Testis (tissue), 3 donors: ENCODE results near the gene CA10. TPM values are rescaled to one million over a fixed set of nuclear protein-coding genes. Genes with fewer than 3 reads are reported as not detected.

ENCODE experiments used
- DNase-seq: peaks from one replicate; pipeline ENCODE4 v3.0.0-alpha.2; 2019
- H3K27ac ChIP-seq, 2 donors: fragments of 200-600 bp; sonication (generic); one replicate each; pipeline ENCODE4 v1.5.1; 2019
- H3K27me3 ChIP-seq: fragments of 200-600 bp; sonication (generic); one replicate; pipeline ENCODE4 v1.5.1; 2019
- H3K36me3 ChIP-seq: fragments of 200-600 bp; sonication (generic); one replicate; pipeline ENCODE4 v1.5.1; 2017; ENCODE audit warnings: low read depth; ENCODE audit errors: missing control alignments
- H3K4me1 ChIP-seq: fragments of 200-600 bp; sonication (generic); one replicate; pipeline ENCODE4 v1.5.1; 2019
- H3K4me3 ChIP-seq, 2 donors: fragments of 200-600 bp; sonication (generic); one replicate each; pipeline ENCODE4 v1.5.1; 2017 to 2019
- H3K9me3 ChIP-seq: fragments of 200-600 bp; sonication (generic); one replicate; pipeline ENCODE4 v1.5.1; 2017
- CTCF ChIP-seq, 3 experiments: fragments of 450-650 bp in 2 of 3; fragments of 200-600 bp in 1 of 3; sonication (generic) in 1 of 3; IDR thresholded peaks; one replicate each; pipeline ENCODE4 v1.5.1; 2016 to 2019; ENCODE audit warnings: antibody characterized with exemption in 3 of 3, mild to moderate bottlenecking in 2 of 3, moderate library complexity in 1 of 3
- POLR2A ChIP-seq: fragments of 450-650 bp; IDR thresholded peaks from one replicate; pipeline ENCODE4 v1.6.1; 2017; ENCODE audit warnings: antibody characterized with exemption, mild to moderate bottlenecking, moderate library complexity
- WGBS, 2 donors: methylation state at CpG; one replicate each; pipeline ENCODE4 v1.1.5; 2018; 5-methylcytosine and 5-hydroxymethylcytosine counted together
- intact Hi-C: fragments of 100-400 bp; cut with DNase I; formaldehyde crosslinking; loops from one replicate; pipeline ENCODE4 v1.15.1; 2023; ENCODE audit warnings: low total_unique reads
- polyA plus RNA-seq: library from polyadenylated mRNA; stranded (reverse); fragments of 350-450 nt; fragmentation: Illumina TruSeq; extraction: RNeasy Lipid Tissue Mini Kit (QIAGEN cat#74804); gene quantifications from one replicate; pipeline ENCODE4 v1.2.3, GENCODE V29; 2014; ENCODE audit warnings: low read depth, low replicate concordance; ENCODE audit not compliant: insufficient read depth
- total RNA-seq, 2 donors: library from RNA; depleted of rRNA; stranded (reverse); fragments of >200 nt; gene quantifications; one replicate each; pipeline ENCODE4 v1.2.3, GENCODE V29; 2016

The CA10 gene
- total and polyA plus RNA-seq, 3 donors from 2014 or later, result 5.0 to 30.7 (median 5.3) TPM

- intact Hi-C loops, result no loop called here
- WGBS, 2 donors, result 94 to 95% methylated on average over 3 of the region's 3 CpGs
Measured at GRCh38 chr17:51687887-51688286, 470.6 kb downstream of the CA10 start.

GRCh38 chr17:51685287-51685909 is 473.1 kb downstream of the CA10 start:
- intact Hi-C loops, result no loop called here
- DNase-seq, result no peak
- H3K4me1 ChIP-seq, result no peaks in the 10 kb centered on the region
- no peak overlapping the region for H3K4me3 ChIP-seq
- no peak for TF ChIP-seq POLR2A
- TF ChIP-seq CTCF (IDR thresholded peaks at IDR 0.05), result no peak
- no peaks in the 10 kb centered on the region for H3K9me3 ChIP-seq
- no peaks in the 10 kb centered on the region for H3K36me3 ChIP-seq
- H3K27ac ChIP-seq, result no peak overlapping the region
- no peaks in the 10 kb centered on the region for H3K27me3 ChIP-seq
- WGBS, 2 donors, result 78 to 85% methylated on average over 2 of the region's 2 CpGs

More at GRCh38 chr17:51687887-51688286, 470.6 kb downstream of the CA10 start:
- DNase-seq, result no peak
- Histone ChIP-seq H3K9me3 (no peaks in the 10 kb centered on the region), H3K27ac (no peak overlapping the region), H3K4me3 (no peak overlapping the region), H3K36me3 (no peaks in the 10 kb centered on the region), H3K4me1 (no peaks in the 10 kb centered on the region), H3K27me3 (no peaks in the 10 kb centered on the region)
- TF ChIP-seq CTCF (IDR thresholded peaks at IDR 0.05) (no peak), POLR2A (no peak)

GRCh38 chr17:51684214-51684613 is 474.3 kb downstream of the CA10 start:
- Histone ChIP-seq H3K4me1 (no peaks in the 10 kb centered on the region), H3K9me3 (no peaks in the 10 kb centered on the region), H3K4me3 (no peak overlapping the region), H3K27ac (no peak overlapping the region), H3K36me3 (no peaks in the 10 kb centered on the region), H3K27me3 (no peaks in the 10 kb centered on the region)
- DNase-seq, result no peak
- TF ChIP-seq CTCF (IDR thresholded peaks at IDR 0.05) (no peak), POLR2A (no peak)
- intact Hi-C loops, result no loop called here
- WGBS, 2 donors, result 54 to 68% methylated on average over 3 to 5 of the region's 5 CpGs

- no peak overlapping the region for H3K27ac ChIP-seq
- TF ChIP-seq CTCF (IDR thresholded peaks at IDR 0.05) (no peak), POLR2A (no peak)
- no peak for DNase-seq
- no peaks in the 10 kb centered on the region for H3K27me3 ChIP-seq
- H3K9me3 ChIP-seq, result no peaks in the 10 kb centered on the region
- H3K4me1 ChIP-seq, result no peaks in the 10 kb centered on the region
- WGBS, 2 donors, result 81 to 87% methylated on average over 10 of the region's 10 CpGs
- no peak overlapping the region for H3K4me3 ChIP-seq
- intact Hi-C loops, result no loop called here
- H3K36me3 ChIP-seq, result no peaks in the 10 kb centered on the region
Measured at GRCh38 chr17:51683291-51683690, 475.2 kb downstream of the CA10 start.

GRCh38 chr17:51682115-51682514 is 476.4 kb downstream of the CA10 start:
- DNase-seq, result no peak
- H3K4me1 ChIP-seq, result no peaks in the 10 kb centered on the region
- no peak for TF ChIP-seq CTCF (IDR thresholded peaks at IDR 0.05)
- TF ChIP-seq POLR2A, result no peak
- no peak overlapping the region for H3K4me3 ChIP-seq
- H3K9me3 ChIP-seq, result no peaks in the 10 kb centered on the region
- intact Hi-C loops, result no loop called here
- WGBS, 2 donors, result 61 to 72% methylated on average over 5 of the region's 5 CpGs
- no peaks in the 10 kb centered on the region for H3K36me3 ChIP-seq
- H3K27ac ChIP-seq, result no peak overlapping the region
- H3K27me3 ChIP-seq, result no peaks in the 10 kb centered on the region
